ENCODE data around the gene ATP8B4.

ATP8B4 gene

GRCh38 chr15:49900006-49900902 lies 218.8 kb downstream of the ATP8B4 start:
- DNase-seq (ENCODE audit: insufficient read length, low spot score) (no peak), FAIRE-seq (no peak)
- no peak for TF ChIP-seq POLR2A (IDR thresholded peaks at IDR 0.05; ENCODE audit: low read depth, low read length)
- no peak for TF ChIP-seq PAX5 (IDR thresholded peaks at IDR 0.05; ENCODE audit: insufficient read depth, low read length, severe bottlenecking)
- no peak for TF ChIP-seq POU2F2 (IDR thresholded peaks at IDR 0.05; ENCODE audit: low read depth, low read length)
- TF ChIP-seq SPI1 (IDR thresholded peaks at IDR 0.05; ENCODE audit: low read depth, low read length): no peak
- no peak for TF ChIP-seq POLR2AphosphoS5 (IDR thresholded peaks at IDR 0.05; ENCODE audit: low read depth, low read length)
- TF ChIP-seq TAF1 (IDR thresholded peaks at IDR 0.05; ENCODE audit: low read depth, low read length): no peak

- FAIRE-seq (no peak), DNase-seq (ENCODE audit: insufficient read length, low spot score) (no peak)
- TF ChIP-seq TAF1 (IDR thresholded peaks at IDR 0.05; ENCODE audit: low read depth, low read length) (no peak), POU2F2 (IDR thresholded peaks at IDR 0.05; ENCODE audit: low read depth, low read length) (no peak), SPI1 (IDR thresholded peaks at IDR 0.05; ENCODE audit: low read depth, low read length) (no peak), POLR2A (IDR thresholded peaks at IDR 0.05; ENCODE audit: low read depth, low read length) (no peak), POLR2AphosphoS5 (IDR thresholded peaks at IDR 0.05; ENCODE audit: low read depth, low read length) (no peak), PAX5 (IDR thresholded peaks at IDR 0.05; ENCODE audit: insufficient read depth, low read length, severe bottlenecking) (no peak)
These were observed 220.3 kb downstream of the ATP8B4 start for GRCh38 chr15:49898575-49899283.

GRCh38 chr15:49898097-49898496 lies 220.9 kb downstream of the ATP8B4 start:
- FAIRE-seq (no peak), DNase-seq (ENCODE audit: insufficient read length, low spot score) (no peak)
- TF ChIP-seq POLR2AphosphoS5 (IDR thresholded peaks at IDR 0.05; ENCODE audit: low read depth, low read length) (no peak), POU2F2 (IDR thresholded peaks at IDR 0.05; ENCODE audit: low read depth, low read length) (no peak), TAF1 (IDR thresholded peaks at IDR 0.05; ENCODE audit: low read depth, low read length) (no peak), POLR2A (IDR thresholded peaks at IDR 0.05; ENCODE audit: low read depth, low read length) (no peak), SPI1 (IDR thresholded peaks at IDR 0.05; ENCODE audit: low read depth, low read length) (no peak), PAX5 (IDR thresholded peaks at IDR 0.05; ENCODE audit: insufficient read depth, low read length, severe bottlenecking) (no peak)

- FAIRE-seq: no peak
- no peak for DNase-seq (ENCODE audit: insufficient read length, low spot score)
- no peak for TF ChIP-seq POLR2AphosphoS5 (IDR thresholded peaks at IDR 0.05; ENCODE audit: low read depth, low read length)
These were observed 223.4 kb downstream of the ATP8B4 start for GRCh38 chr15:49895347-49896223.

- no peak for DNase-seq (ENCODE audit: insufficient read length, low spot score)
- FAIRE-seq: no peak
- no peak for TF ChIP-seq PAX5 (IDR thresholded peaks at IDR 0.05; ENCODE audit: insufficient read depth, low read length, severe bottlenecking)
- no peak for TF ChIP-seq POLR2A (IDR thresholded peaks at IDR 0.05; ENCODE audit: low read depth, low read length)
- no peak for TF ChIP-seq SPI1 (IDR thresholded peaks at IDR 0.05; ENCODE audit: low read depth, low read length)
- no peak for TF ChIP-seq POLR2AphosphoS5 (IDR thresholded peaks at IDR 0.05; ENCODE audit: low read depth, low read length)
- TF ChIP-seq POU2F2 (IDR thresholded peaks at IDR 0.05; ENCODE audit: low read depth, low read length): no peak
- TF ChIP-seq TAF1 (IDR thresholded peaks at IDR 0.05; ENCODE audit: low read depth, low read length): no peak
These were observed 228.3 kb downstream of the ATP8B4 start for GRCh38 chr15:49890689-49891088.

GRCh38 chr15:49889536-49889935 lies 229.5 kb downstream of the ATP8B4 start:
- DNase-seq (ENCODE audit: insufficient read length, low spot score): no peak

GRCh38 chr15:49888734-49889133 lies 230.3 kb downstream of the ATP8B4 start:
- DNase-seq (ENCODE audit: insufficient read length, low spot score) (no peak), FAIRE-seq (no peak)
- TF ChIP-seq POLR2AphosphoS5 (IDR thresholded peaks at IDR 0.05; ENCODE audit: low read depth, low read length) (no peak), SPI1 (IDR thresholded peaks at IDR 0.05; ENCODE audit: low read depth, low read length) (no peak), TAF1 (IDR thresholded peaks at IDR 0.05; ENCODE audit: low read depth, low read length) (no peak), PAX5 (IDR thresholded peaks at IDR 0.05; ENCODE audit: insufficient read depth, low read length, severe bottlenecking) (no peak), POLR2A (IDR thresholded peaks at IDR 0.05; ENCODE audit: low read depth, low read length) (no peak), POU2F2 (IDR thresholded peaks at IDR 0.05; ENCODE audit: low read depth, low read length) (no peak)

More at GRCh38 chr15:49889536-49889935, 229.5 kb downstream of the ATP8B4 start:
- no peak for FAIRE-seq
- no peak for TF ChIP-seq SPI1 (IDR thresholded peaks at IDR 0.05; ENCODE audit: low read depth, low read length)
- TF ChIP-seq POLR2A (IDR thresholded peaks at IDR 0.05; ENCODE audit: low read depth, low read length): no peak
- TF ChIP-seq POU2F2 (IDR thresholded peaks at IDR 0.05; ENCODE audit: low read depth, low read length): no peak
- no peak for TF ChIP-seq PAX5 (IDR thresholded peaks at IDR 0.05; ENCODE audit: insufficient read depth, low read length, severe bottlenecking)
- no peak for TF ChIP-seq POLR2AphosphoS5 (IDR thresholded peaks at IDR 0.05; ENCODE audit: low read depth, low read length)
- no peak for TF ChIP-seq TAF1 (IDR thresholded peaks at IDR 0.05; ENCODE audit: low read depth, low read length)

GRCh38 chr15:49888323-49888693 lies 230.7 kb downstream of the ATP8B4 start:
- DNase-seq (ENCODE audit: insufficient read length, low spot score) (no peak), FAIRE-seq (no peak)
- no peak for TF ChIP-seq PAX5 (IDR thresholded peaks at IDR 0.05; ENCODE audit: insufficient read depth, low read length, severe bottlenecking)

GRCh38 chr15:49887659-49888322 lies 231.2 kb downstream of the ATP8B4 start:
- DNase-seq (ENCODE audit: insufficient read length, low spot score) (no peak), FAIRE-seq (no peak)

More at GRCh38 chr15:49887659-49888322, 231.2 kb downstream of the ATP8B4 start:
- no peak for TF ChIP-seq TAF1 (IDR thresholded peaks at IDR 0.05; ENCODE audit: low read depth, low read length)
- no peak for TF ChIP-seq POU2F2 (IDR thresholded peaks at IDR 0.05; ENCODE audit: low read depth, low read length)
- no peak for TF ChIP-seq PAX5 (IDR thresholded peaks at IDR 0.05; ENCODE audit: insufficient read depth, low read length, severe bottlenecking)
